PC-3 (cell line): ENCODE measurements around the gene CHID1.

Experiments used
- CTCF ChIP-seq: fragments of 300-600 bp; sonication (generic); conservative IDR thresholded peaks from 2 replicates; pipeline ENCODE4 v1.5.1; 2017; ENCODE audit warnings: antibody characterized with exemption, low read depth, mild to moderate bottlenecking, low read length
- EZH2phosphoT487 ChIP-seq: fragments of 300-600 bp; sonication (generic); IDR thresholded peaks from 2 replicates; pipeline ENCODE4 v1.6.1; 2018; ENCODE audit warnings: mild to moderate bottlenecking, antibody characterized with exemption, low read length, borderline replicate concordance

GRCh38 chr11:847876-848275 is 62.7 kb downstream of the CHID1 start:
- no peak for TF ChIP-seq CTCF
- no peak for TF ChIP-seq EZH2phosphoT487
